MCF 10A (cell line): ENCODE results near the gene GRB14. TPM values are rescaled to one million over a fixed set of nuclear protein-coding genes. Genes with fewer than 3 reads are reported as not detected.
A peak's percentile ranks its signal among the peaks of the same experiment; 100 is the strongest.
"Not testable (repeated sequence)": the region's sequence is repeated elsewhere in the genome, so short reads cannot be mapped to it uniquely, and the experiment has no call there.

Experiments used
- BruUV-seq: library from RNA; stranded (reverse); fragments of 400-500 nt; replicated peaks from 2 replicates; lab custom pipeline; 2021; lab: Mats Ljungman, UMichigan
- CTCF ChIA-PET: fragments of 300-600 bp; sonication (Branson Sonifier 250); formaldehyde crosslinking; extraction: SDS; loops from one replicate; lab custom pipeline; 2021; ENCODE audit warnings: antibody characterized with exemption, inconsistent platforms; lab: Yijun Ruan, JAX
- POLR2A ChIA-PET: fragments of 300-600, 350-650 bp; sonication (Branson Sonifier 250); formaldehyde crosslinking; extraction: SDS; loops from one replicate; lab custom pipeline; 2020; ENCODE audit warnings: antibody characterized with exemption, inconsistent platforms; lab: Yijun Ruan, JAX
- DNase-seq: peaks from one replicate; pipeline ENCODE4 v3.0.0-alpha.2; 2018; ENCODE audit not compliant: unreplicated experiment
- H3K27ac Mint-ChIP-seq: one replicate; pipeline ENCODE4 v1.8.0; 2022; ENCODE audit warnings: mild to moderate bottlenecking, low read depth, mixed read lengths; ENCODE audit not compliant: unreplicated experiment
- H3K27me3 Mint-ChIP-seq: one replicate; pipeline ENCODE4 v1.8.0; 2022; ENCODE audit warnings: mixed read lengths; ENCODE audit not compliant: insufficient read depth, unreplicated experiment
- H3K36me3 Mint-ChIP-seq: one replicate; pipeline ENCODE4 v1.8.0; 2022; ENCODE audit warnings: mild to moderate bottlenecking, moderate library complexity, mixed read lengths; ENCODE audit not compliant: insufficient read depth, unreplicated experiment
- H3K4me1 Mint-ChIP-seq: one replicate; pipeline ENCODE4 v1.8.0; 2022; ENCODE audit warnings: mixed read lengths; ENCODE audit not compliant: insufficient read depth, unreplicated experiment
- H3K4me3 Mint-ChIP-seq: one replicate; pipeline ENCODE4 v1.8.0; 2022; ENCODE audit warnings: mild to moderate bottlenecking, moderate library complexity, mixed read lengths; ENCODE audit not compliant: unreplicated experiment
- H3K9me3 Mint-ChIP-seq: one replicate; pipeline ENCODE4 v1.8.0; 2022; ENCODE audit warnings: mixed read lengths; ENCODE audit not compliant: unreplicated experiment
- intact Hi-C: fragments of 100-400 bp; cut with micrococcal nuclease; formaldehyde crosslinking; loops from 2 replicates; pipeline ENCODE4 v1.14.1; 2022
- total RNA-seq: library from RNA; stranded (reverse); gene quantifications from 2 replicates; pipeline ENCODE4 v1.2.3, GENCODE V29; 2022
- TF ChIP-seq, protein P1 (sequence below): fragments of 200-600 bp; IDR thresholded peaks from one replicate; pipeline ENCODE4 v1.8.0; 2022; ENCODE audit warnings: antibody characterized with exemption, mild to moderate bottlenecking; ENCODE audit not compliant: unreplicated experiment

GRB14 gene
- total RNA-seq, 1 experiment from 2014 or later = 2.0 TPM

DNA sequence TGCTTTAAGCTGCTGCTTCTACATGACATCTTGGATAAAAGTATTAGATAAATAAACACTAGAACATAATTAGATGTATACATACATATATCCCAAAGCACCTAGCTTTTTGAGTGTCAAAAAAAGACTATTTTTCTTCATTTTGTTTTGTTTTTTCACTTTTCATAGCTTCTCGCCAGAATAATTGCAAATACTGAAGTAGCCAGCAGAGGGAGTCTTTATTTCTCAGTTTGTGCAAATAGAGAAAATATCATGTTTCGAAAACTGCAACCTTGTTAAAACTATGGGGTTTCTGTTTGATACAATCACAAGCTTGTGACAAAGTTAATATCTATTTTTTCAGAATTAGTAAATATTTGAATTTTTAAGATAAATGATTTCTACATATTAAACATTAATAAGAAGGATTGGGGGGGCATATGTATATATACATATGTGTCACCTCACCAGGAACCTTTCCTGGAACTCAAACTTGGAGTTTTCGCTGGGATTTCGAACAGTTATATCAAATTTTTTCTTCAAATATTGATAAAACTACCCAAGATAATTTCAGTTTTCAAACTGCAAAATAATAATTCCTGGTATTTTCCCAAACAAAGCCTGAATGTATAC is 61.0 kb downstream of the GRB14 start:
- no TSS peak for BruUV-seq
- no peaks in the 10 kb centered on the region for H3K9me3 Mint-ChIP-seq
- DNase-seq = peak; percentile 30
- ChIA-PET POLR2A (interaction anchor here (0.5 to 1.2 kb wide), 5 partner anchors 22 to 515 kb away, joined by 3 to 4 read pairs (median 3); no protein-coding TSS in a partner anchor), CTCF (interaction anchor here (0.6 to 3.7 kb wide), 57 partner anchors 9 to 1405 kb away, joined by 3 to 67 read pairs (median 4); no protein-coding TSS in a partner anchor)
- no peak overlapping the region for H3K27ac Mint-ChIP-seq
- H3K36me3 Mint-ChIP-seq = no peaks in the 10 kb centered on the region
- no peaks in the 10 kb centered on the region for H3K27me3 Mint-ChIP-seq
- no peaks in the 10 kb centered on the region for H3K4me1 Mint-ChIP-seq
- no peak overlapping the region for H3K4me3 Mint-ChIP-seq
- intact Hi-C loops = loop anchor here (1.0 kb wide), 3 partner anchors 40 to 157 kb away; no protein-coding TSS in a partner anchor
- TF ChIP-seq, protein P1, sequence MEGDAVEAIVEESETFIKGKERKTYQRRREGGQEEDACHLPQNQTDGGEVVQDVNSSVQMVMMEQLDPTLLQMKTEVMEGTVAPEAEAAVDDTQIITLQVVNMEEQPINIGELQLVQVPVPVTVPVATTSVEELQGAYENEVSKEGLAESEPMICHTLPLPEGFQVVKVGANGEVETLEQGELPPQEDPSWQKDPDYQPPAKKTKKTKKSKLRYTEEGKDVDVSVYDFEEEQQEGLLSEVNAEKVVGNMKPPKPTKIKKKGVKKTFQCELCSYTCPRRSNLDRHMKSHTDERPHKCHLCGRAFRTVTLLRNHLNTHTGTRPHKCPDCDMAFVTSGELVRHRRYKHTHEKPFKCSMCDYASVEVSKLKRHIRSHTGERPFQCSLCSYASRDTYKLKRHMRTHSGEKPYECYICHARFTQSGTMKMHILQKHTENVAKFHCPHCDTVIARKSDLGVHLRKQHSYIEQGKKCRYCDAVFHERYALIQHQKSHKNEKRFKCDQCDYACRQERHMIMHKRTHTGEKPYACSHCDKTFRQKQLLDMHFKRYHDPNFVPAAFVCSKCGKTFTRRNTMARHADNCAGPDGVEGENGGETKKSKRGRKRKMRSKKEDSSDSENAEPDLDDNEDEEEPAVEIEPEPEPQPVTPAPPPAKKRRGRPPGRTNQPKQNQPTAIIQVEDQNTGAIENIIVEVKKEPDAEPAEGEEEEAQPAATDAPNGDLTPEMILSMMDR = peak; percentile 70

DNA sequence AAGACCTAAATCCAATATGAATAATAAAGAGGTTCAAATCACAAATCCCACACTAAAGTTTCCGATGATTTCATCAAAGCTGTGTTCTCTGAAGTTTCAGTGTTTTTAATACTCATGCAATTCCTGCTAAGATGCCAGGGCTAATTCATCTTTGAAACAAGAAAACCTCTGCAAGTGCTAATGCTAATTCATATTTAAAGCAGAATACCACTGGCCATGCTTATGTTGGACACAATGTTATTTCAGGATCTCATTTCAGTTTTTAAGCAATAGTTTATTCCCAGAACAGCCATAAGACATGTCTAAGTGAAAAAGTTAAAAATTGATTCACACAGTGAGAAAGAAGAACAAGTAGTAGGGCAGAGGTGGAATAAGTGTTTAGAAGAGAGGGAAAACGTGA is 62.8 kb downstream of the GRB14 start:
- no TSS peak for BruUV-seq
- Mint-ChIP-seq H3K27ac (no peak overlapping the region), H3K4me1 (no peaks in the 10 kb centered on the region), H3K36me3 (no peaks in the 10 kb centered on the region), H3K4me3 (no peak overlapping the region), H3K27me3 (no peaks in the 10 kb centered on the region), H3K9me3 (no peaks in the 10 kb centered on the region)
- TF ChIP-seq, protein P1 = no peak
- ChIA-PET CTCF (interaction anchor here (0.9 to 1.6 kb wide), 2 partner anchors 14 to 98 kb away, joined by 4 to 6 read pairs; no protein-coding TSS in a partner anchor), POLR2A (no interaction called here)
- no peak for DNase-seq
- intact Hi-C loops = no loop called here

DNA sequence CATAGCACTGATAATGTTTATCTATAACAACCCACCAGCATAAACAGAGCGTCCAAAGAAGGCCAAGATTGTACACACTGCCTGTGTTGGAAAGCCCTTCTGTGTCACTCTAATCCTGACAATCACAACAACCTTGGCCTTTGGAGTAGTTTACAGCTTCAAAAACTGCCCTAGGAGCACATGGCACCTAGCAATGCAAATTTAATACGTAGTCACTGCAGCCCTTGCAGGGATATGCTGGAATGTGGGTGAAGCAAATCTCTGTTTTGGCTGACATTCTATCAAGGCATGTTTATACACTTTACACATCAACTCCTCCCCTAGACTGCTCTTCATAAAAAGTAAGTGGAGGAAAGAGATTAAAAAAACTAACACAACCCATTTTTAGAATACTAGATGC is 66.8 kb downstream of the GRB14 start:
- Mint-ChIP-seq H3K27ac (no peak overlapping the region), H3K27me3 (no peaks in the 10 kb centered on the region), H3K36me3 (no peaks in the 10 kb centered on the region), H3K4me3 (no peak overlapping the region), H3K4me1 (no peaks in the 10 kb centered on the region), H3K9me3 (no peaks in the 10 kb centered on the region)
- ChIA-PET POLR2A (no interaction called here), CTCF (interaction anchor here (0.5 to 0.7 kb wide), 4 partner anchors 42 to 825 kb away, joined by 3 read pairs; no protein-coding TSS in a partner anchor)
- no TSS peak for BruUV-seq
- TF ChIP-seq, protein P1 = no peak
- intact Hi-C loops = no loop called here
- DNase-seq = no peak

DNA sequence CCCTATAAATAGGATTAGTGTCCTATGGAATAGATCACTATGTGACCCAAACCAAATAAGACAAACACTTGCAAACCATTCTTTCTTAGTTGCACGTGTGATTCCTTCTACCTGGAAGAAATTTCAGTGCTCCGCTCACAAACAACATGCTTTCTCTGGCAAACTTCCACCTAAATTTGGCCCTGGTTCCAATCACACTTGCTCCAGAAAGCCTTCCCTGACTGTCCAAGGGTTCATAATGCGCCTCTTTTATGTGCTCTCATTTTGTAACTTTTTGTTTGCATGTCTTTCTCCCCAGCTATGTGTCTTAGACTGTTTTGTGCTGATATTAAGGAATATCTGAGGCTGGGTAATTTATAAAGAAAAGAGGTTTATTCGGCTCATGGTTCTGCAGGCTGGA is 69.8 kb downstream of the GRB14 start:
- intact Hi-C loops = no loop called here
- Mint-ChIP-seq H3K27me3 (no peaks in the 10 kb centered on the region), H3K36me3 (no peaks in the 10 kb centered on the region), H3K9me3 (no peaks in the 10 kb centered on the region), H3K4me1 (no peaks in the 10 kb centered on the region), H3K4me3 (no peak overlapping the region), H3K27ac (no peak overlapping the region)
- CTCF ChIA-PET = interaction anchor here (2.0 to 2.1 kb wide), 2 partner anchors 9 to 14 kb away, joined by 8 to 13 read pairs; no protein-coding TSS in a partner anchor
- no peak for DNase-seq
- TF ChIP-seq, protein P1 = no peak
- BruUV-seq = no TSS peak
- POLR2A ChIA-PET = no interaction called here

DNA sequence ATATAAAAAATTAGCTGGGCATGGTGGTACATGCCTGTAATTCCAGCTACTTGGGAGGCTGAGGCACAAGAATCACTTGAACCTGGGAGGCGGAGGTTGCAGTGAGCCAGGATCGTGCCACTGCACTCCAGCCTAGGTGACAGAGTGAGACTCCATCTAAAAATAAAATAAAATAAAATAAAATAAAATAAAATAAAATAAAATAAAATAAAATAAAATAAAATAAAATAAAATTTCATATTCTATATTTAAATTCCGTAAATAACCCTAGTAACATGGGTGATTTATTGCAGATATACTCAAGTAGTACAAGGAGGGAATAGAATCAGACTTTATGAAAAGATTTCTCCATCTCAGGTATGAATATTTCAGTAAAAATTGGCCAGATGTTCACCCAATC is 71.6 kb downstream of the GRB14 start:
- H3K4me1 Mint-ChIP-seq, DNase-seq, H3K9me3 Mint-ChIP-seq, POLR2A ChIA-PET, H3K27me3 Mint-ChIP-seq, H3K27ac Mint-ChIP-seq, H3K4me3 Mint-ChIP-seq, intact Hi-C loops, H3K36me3 Mint-ChIP-seq, BruUV-seq: not testable (repeated sequence)
- CTCF ChIA-PET = interaction anchor here (0.6 to 3.0 kb wide), 3 partner anchors 11 to 1612 kb away, joined by 3 to 22 read pairs (median 3); no protein-coding TSS in a partner anchor
